ENCODE results near the gene ZNF200. TPM values are rescaled to one million over a fixed set of nuclear protein-coding genes. Genes with fewer than 3 reads are reported as not detected.

Gene ZNF200
- total and polyA plus RNA-seq, 2 of the 13 experiments (the other 11 are each of a cell fraction or from before 2014, with no cell fraction given), result 3.5 to 16.5 TPM

GRCh38 chr16:3234857-3235561, at the start of gene ZNF200 (continued):
- TF ChIP-seq HNRNPK (IDR thresholded peaks at IDR 0.05; ENCODE audit: low read depth, low read length, poor library complexity, severe bottlenecking) (peak; percentile 44), CCAR2 (optimal IDR thresholded peaks at IDR 0.05; ENCODE audit: low read depth, low read length) (no peak), ZNF335 (CRISPR knock-in tag; IDR thresholded peaks at IDR 0.05) (peak; percentile 84; the same call in 1 of the 2 replicates), ZNF275 (CRISPR knock-in tag; IDR thresholded peaks at IDR 0.05; ENCODE audit: borderline replicate concordance) (0 out of 2 replicates have a peak, but pooled peaks have one; percentile 59), ZFP37 (CRISPR knock-in tag; IDR thresholded peaks at IDR 0.05; ENCODE audit: borderline replicate concordance) (no peak), HOXA7 (CRISPR knock-in tag; IDR thresholded peaks at IDR 0.05) (no peak), ZBTB39 (CRISPR knock-in tag; IDR thresholded peaks at IDR 0.05) (peak; percentile 66; the same call in 1 of the 2 replicates), ZNF770 (CRISPR knock-in tag; IDR thresholded peaks at IDR 0.05) (no peak), FLYWCH1 (CRISPR knock-in tag; IDR thresholded peaks at IDR 0.05) (0 out of 2 replicates have a peak, but pooled peaks have one; percentile 39), AGO2 (optimal IDR thresholded peaks at IDR 0.05; ENCODE audit: low read depth, low read length) (peak; percentile 58), AHDC1 (CRISPR knock-in tag; IDR thresholded peaks at IDR 0.05; ENCODE audit: borderline replicate concordance) (peak; percentile 11; the same call in 1 of the 2 replicates), HIVEP1 (CRISPR knock-in tag; IDR thresholded peaks at IDR 0.05) (0 out of 2 replicates have a peak, but pooled peaks have one; percentile 74), IRF1 (CRISPR knock-in tag; IDR thresholded peaks at IDR 0.05; ENCODE audit: low read depth) (no peak), NR2C2 (CRISPR knock-in tag; IDR thresholded peaks at IDR 0.05; ENCODE audit: borderline replicate concordance) (peak; percentile 88), HOXA3 (CRISPR knock-in tag; IDR thresholded peaks at IDR 0.05) (peak; percentile 89), CHCHD3 (CRISPR knock-in tag; IDR thresholded peaks at IDR 0.05) (no peak)

Measured in HepG2 (cell line).